GM10847 (cell line): ENCODE results near the gene SGO1.

ENCODE experiments used
- POLR2A ChIP-seq: IDR thresholded peaks from 2 replicates; pipeline ENCODE4 v1.6.1; 2011; ENCODE audit not compliant: insufficient read length; ENCODE audit errors: extremely low read depth

The SGO1 gene

DNA sequence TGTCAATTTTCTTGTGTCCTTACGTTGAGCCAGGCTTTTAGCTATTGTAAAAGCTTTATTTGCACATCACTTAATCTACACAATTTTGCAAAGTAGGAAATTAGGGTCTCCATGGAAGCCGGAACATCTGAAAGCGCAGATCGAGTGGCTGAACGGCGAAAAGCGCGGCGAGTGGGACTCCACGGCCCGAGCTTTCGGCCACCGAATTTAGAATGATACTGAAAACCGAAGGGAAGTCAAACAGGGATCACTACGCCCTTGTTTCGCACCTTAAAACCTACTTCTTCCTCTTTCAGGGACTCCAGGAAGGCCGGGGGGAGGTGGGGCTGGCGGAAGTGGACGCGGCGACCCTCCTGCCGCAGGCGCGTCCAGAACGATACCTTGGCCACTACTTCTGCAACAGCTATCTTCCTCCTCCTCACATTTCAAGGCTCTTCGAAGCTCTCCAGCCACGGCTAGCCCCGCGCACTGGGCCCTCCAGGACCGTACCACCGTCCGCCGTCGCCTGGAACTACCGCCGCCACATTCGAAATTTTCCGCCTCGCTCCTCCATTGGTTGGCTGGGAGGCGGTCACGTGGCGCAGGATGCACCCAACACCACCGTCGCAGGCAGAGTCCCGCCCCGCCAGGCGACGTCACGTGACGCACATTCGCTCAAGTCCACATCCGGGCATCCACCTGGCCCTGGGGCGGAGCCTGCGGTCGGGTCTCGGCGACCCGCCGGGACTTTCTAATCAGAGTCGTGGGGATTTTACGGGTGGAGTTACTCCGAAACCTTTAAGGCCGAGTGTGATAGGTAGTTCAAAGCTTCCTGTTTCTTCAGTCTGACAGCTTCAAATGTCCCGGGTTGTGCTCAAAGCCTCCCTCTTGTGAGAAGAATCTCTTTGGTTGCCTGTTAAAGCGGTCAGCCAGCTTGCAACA, at the start of gene SGO1:
Gene SGO1 (minus strand): TSS at position 528 of the 921 bp plus-strand sequence. CDS start 2,179 bp downstream, outside the sequence.
- TF ChIP-seq POLR2A: peak; percentile 54

DNA sequence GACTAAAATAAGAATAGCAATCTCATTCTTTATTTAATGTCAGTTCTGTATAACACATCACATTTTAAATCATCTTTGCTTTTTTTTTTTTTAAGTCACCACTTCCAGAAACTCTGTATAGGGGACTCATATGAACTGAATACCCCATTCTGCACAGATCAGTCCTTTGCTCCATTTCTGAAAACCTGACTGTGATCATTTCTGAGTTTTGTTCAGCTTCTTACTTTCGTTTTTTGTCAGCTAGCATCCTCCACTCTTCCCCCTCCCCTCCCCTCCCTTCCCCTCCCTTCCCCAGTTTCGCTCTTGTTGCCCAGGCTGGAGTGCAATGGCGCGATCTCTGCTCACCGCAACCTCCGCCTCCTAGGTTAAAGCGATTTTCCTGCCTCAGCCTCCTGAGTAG, 49.8 kb upstream of the SGO1 start:
- no peak for TF ChIP-seq POLR2A

DNA sequence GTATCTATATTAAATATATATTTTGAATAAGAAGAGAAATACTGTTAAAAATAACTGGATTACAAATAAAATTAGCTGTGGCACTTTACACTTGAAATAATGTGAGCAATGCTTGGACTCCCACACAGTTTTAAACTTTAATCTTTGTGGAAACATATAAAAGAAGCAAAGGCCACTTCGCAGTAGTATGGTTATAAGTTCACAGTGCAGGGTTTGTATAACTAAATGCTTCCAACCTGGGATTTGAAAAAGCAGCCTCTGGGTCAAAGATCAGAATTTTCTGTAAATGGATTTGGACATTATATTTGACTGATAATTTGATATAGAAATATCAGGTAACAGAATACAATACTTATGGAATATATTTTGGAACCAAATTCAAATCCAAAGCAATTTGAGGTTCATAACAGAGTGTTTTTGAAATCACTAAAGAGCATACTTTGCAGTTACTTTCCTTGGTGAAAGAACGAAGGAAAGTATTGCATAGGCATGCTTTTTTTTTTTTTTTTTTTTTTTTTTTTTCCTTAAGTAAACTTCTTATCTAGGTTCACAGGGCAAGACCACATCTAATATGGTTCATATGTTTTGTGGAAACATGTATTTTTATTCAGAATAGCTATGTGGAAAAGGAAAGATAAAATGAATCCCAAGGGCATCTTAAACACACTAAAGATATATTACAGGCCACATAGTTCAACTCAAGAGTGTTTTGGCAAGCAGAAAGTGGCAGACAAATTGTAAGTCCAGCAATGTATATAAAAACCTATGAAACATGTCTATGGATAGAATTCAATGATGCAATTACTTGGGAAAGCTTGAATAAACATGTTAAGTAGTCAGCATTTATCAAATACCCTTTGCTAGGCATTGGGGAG, 47.1 kb upstream of the SGO1 start:
- no peak for TF ChIP-seq POLR2A

- TF ChIP-seq POLR2A: no peak
Observed at GRCh38 chr3:20230954-20231353, 44.9 kb upstream of the SGO1 start.

GRCh38 chr3:20225769-20226168, 39.8 kb upstream of the SGO1 start:
- no peak for TF ChIP-seq POLR2A

DNA sequence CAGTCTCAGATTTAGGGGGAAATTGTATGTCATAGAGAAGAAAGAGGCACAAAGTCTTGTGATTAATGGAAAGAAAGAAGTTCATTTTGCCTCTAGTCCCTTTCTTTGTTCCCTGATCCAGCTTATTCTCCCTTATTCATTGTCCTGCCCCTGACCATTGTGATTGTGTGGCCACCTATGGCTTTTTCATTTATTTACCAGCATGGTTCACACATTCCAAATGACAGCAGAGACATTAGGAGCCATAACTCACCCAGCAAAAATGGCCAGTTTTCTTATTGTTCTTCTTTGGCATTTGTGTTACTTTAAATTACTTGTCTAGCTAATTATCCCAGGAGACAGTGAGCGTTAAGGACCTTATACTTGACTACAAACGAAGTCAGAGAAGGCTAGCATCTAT, 36.3 kb upstream of the SGO1 start:
- no peak for TF ChIP-seq POLR2A

DNA sequence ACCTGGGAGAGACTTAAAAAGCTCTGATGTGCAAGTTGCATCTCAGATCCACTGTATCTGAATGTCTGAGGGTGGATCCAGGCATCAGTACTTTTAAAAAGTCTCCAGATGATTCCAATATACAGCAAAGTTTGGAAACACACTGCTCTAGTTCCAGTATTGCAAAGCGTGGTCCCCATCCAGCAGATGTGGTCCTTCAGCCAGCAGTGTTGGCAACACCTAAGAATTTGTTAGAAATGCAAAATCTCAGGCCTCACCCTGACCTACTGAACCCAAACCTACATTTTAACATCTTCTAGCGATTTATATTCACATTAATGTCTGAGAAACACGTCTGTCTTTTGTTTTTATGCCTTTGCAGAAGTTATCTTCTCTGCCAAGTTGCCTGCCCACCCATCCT, 32.2 kb upstream of the SGO1 start:
- no peak for TF ChIP-seq POLR2A

GRCh38 chr3:20215636-20216035, 29.6 kb upstream of the SGO1 start:
- TF ChIP-seq POLR2A: no peak

DNA sequence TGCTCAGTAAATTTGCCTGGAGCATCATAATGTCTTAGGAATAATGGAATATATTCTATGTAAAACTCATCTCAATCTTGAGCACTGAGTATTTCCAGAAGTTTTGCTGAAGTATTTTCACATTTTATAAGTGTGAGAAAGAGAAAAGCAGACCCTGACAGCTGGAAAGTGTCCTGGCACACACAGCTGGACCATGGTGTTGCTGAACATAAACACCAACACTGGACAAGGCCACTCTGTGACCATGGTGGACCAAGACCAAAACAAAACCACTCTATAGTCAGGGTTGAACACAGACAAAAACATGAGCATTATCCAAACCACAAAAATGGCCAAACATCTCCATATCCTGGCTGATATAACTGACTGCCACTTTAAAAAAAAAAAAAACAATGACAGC, 15.1 kb upstream of the SGO1 start:
- TF ChIP-seq POLR2A: no peak

DNA sequence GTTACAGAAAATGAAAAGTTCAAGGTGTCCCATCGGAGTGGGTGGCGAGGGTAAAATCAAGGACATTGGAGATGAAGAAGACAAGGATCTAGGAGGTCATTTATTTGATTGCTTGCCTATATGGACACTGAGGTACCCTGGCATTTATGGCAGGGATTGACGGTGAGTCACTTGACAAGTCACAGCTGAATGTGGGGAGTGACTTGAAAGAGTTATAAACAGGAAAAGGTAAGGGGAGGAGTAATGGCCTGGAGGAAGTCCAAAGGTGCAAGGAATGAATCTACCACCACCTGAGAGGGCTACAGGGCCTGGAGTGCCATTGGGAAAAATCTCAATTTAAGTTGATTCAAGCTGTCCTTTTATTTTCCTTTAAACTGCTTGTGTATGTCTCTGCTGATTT, 11.8 kb upstream of the SGO1 start:
- no peak for TF ChIP-seq POLR2A

DNA sequence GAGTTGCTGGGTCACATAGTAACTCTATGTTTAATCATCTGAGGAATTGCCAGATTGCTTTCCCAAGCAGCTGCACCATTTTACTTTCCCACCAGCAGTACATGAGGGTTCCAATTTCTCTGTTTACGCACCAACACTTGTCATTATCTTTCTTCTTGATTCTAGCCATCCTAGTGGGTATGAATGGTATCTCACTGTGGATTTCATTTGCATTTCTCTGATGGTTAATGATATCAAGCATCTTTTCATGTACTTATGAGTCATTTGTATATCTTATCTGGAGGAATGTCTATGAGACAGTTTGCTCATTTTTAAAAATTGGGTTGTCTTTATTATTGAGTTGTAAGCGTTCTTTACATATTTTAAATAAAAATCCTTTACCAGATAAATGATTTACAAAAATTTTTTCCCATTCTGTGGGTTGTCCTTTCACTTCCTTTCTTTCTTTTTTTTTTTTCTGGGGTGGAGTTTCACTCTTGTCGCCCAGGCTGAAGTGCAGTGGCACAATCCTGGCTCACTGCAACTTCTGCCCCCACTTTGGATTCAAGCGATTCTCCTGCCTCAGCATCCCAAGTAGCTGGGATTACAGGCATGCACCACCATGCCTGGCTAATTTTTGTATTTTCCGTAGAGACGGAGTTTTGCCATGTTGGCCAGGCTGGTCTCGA, 8.9 kb upstream of the SGO1 start:
- no peak for TF ChIP-seq POLR2A

GRCh38 chr3:20190991-20191390, 5.0 kb upstream of the SGO1 start:
- no peak for TF ChIP-seq POLR2A

GRCh38 chr3:20186600-20187004, 596 bp upstream of the SGO1 start:
- no peak for TF ChIP-seq POLR2A

GRCh38 chr3:20185331-20185678, 701 bp downstream of the SGO1 start:
- TF ChIP-seq POLR2A: no peak

- TF ChIP-seq POLR2A: no peak
Observed at GRCh38 chr3:20182206-20182605, 3.8 kb downstream of the SGO1 start.
